Esophagus muscularis mucosa (tissue), 4 donors: ENCODE results near the gene UROC1. TPM values are rescaled to one million over a fixed set of nuclear protein-coding genes. Genes with fewer than 3 reads are reported as not detected.
A peak's percentile ranks its signal among the peaks of the same experiment; 100 is the strongest.

ENCODE experiments used
- DNase-seq: peaks from one replicate; pipeline ENCODE4 v3.0.0-alpha.2; 2017; ENCODE audit errors: extremely low spot score
- H3K27ac ChIP-seq, 4 donors: fragments of 200-600 bp; sonication (generic); replicated peaks in 1 of 4; 1 replicate in 3 of 4; 2 replicates in 1 of 4; pipeline ENCODE4 v1.5.1; 2016 to 2019; ENCODE audit warnings: mild to moderate bottlenecking in 1 of 4
- H3K27me3 ChIP-seq, 4 donors: fragments of 200-600 bp; sonication (generic); one replicate each; pipeline versions ENCODE4 v1.5.1 to v1.6.0; 2016 to 2019
- H3K36me3 ChIP-seq, 4 donors: fragments of 200-600 bp; sonication (generic); one replicate each; pipeline ENCODE4 v1.5.1; 2016 to 2019
- H3K4me1 ChIP-seq, 4 donors: fragments of 200-600 bp; sonication (generic); one replicate each; pipeline ENCODE4 v1.5.1; 2016 to 2019
- H3K4me3 ChIP-seq, 4 donors: fragments of 200-600 bp; sonication (generic); 1 replicate in 2 of 4; 2 replicates in 2 of 4; pipeline ENCODE4 v1.5.1; 2016 to 2019; ENCODE audit warnings: mild to moderate bottlenecking in 4 of 4, moderate library complexity in 1 of 4
- H3K9me3 ChIP-seq, 4 donors: fragments of 200-600 bp; sonication (generic); 1 replicate in 3 of 4; 2 replicates in 1 of 4; pipeline ENCODE4 v1.5.1; 2016 to 2019
- CTCF ChIP-seq, 3 experiments: fragments of 200-600 bp in 2 of 3; fragments of 450-650 bp in 1 of 3; sonication (generic) in 2 of 3; IDR thresholded peaks; one replicate each; pipeline ENCODE4 v1.5.1; 2017 to 2019; ENCODE audit warnings: antibody characterized with exemption in 3 of 3, mild to moderate bottlenecking in 2 of 3, moderate library complexity in 1 of 3
- EP300 ChIP-seq: sonication (generic); formaldehyde crosslinking; IDR thresholded peaks from one replicate; pipeline ENCODE4 v1.6.1; 2017; ENCODE audit warnings: antibody characterized with exemption
- POLR2A ChIP-seq: fragments of 450-650 bp; IDR thresholded peaks from one replicate; pipeline ENCODE4 v1.6.1; 2017; ENCODE audit warnings: antibody characterized with exemption, moderate library complexity, mild to moderate bottlenecking, low read depth
- POLR2AphosphoS5 ChIP-seq, 2 donors: sonication (generic); formaldehyde crosslinking; IDR thresholded peaks; one replicate each; pipeline ENCODE4 v1.6.1; 2017; ENCODE audit warnings: antibody characterized with exemption in 2 of 2
- WGBS: methylation state at CpG from one replicate; pipeline ENCODE4 v1.1.5; 2018; 5-methylcytosine and 5-hydroxymethylcytosine counted together
- intact Hi-C: fragments of 100-400 bp; cut with DNase I; formaldehyde crosslinking; loops from one replicate; pipeline ENCODE4 v1.15.1; 2023
- total RNA-seq, 4 donors: library from RNA; depleted of rRNA; stranded (reverse); fragments of >200 nt; gene quantifications; one replicate each; pipeline versions ENCODE4 v1.1.0 to v1.2.1, GENCODE V29; 2016

UROC1 gene
- total RNA-seq, 4 donors from 2014 or later, result not detected

- H3K4me3 ChIP-seq, result no peak overlapping the region
- H3K4me1 ChIP-seq, result peaks cover 3 to 23% (median 18%) of the 10 kb centered on the region in 4 donors
- H3K27me3 ChIP-seq, result peaks cover 0 to 38% (median 8%) of the 10 kb centered on the region in 4 donors
- intact Hi-C loops, result no loop called here
- DNase-seq, result no peak
- H3K36me3 ChIP-seq, result no peaks in the 10 kb centered on the region
- WGBS, result 79% methylated on average over 6 of the region's 7 CpGs
- no peaks in the 10 kb centered on the region for H3K9me3 ChIP-seq
- no peak overlapping the region for H3K27ac ChIP-seq
- TF ChIP-seq CTCF (IDR thresholded peaks at IDR 0.05) (no peak), EP300 (no peak), POLR2AphosphoS5 (IDR thresholded peaks at IDR 0.05) (no peak), POLR2A (no peak)
Measured at GRCh38 chr3:126526668-126527005, 9.1 kb upstream of the UROC1 start.

- TF ChIP-seq POLR2A (no peak), CTCF (IDR thresholded peaks at IDR 0.05) (no peak), POLR2AphosphoS5 (IDR thresholded peaks at IDR 0.05) (no peak), EP300 (no peak)
- DNase-seq, result no peak
Measured at GRCh38 chr3:126525853-126526667, 8.5 kb upstream of the UROC1 start.

GRCh38 chr3:126525091-126525852, 7.7 kb upstream of the UROC1 start:
- Histone ChIP-seq H3K27me3 (peaks cover 0 to 38% (median 8%) of the 10 kb centered on the region in 4 donors), H3K36me3 (no peaks in the 10 kb centered on the region), H3K4me1 (peaks cover 3 to 23% (median 18%) of the 10 kb centered on the region in 4 donors), H3K27ac (no peak overlapping the region), H3K4me3 (no peak overlapping the region), H3K9me3 (no peaks in the 10 kb centered on the region)
- TF ChIP-seq POLR2AphosphoS5 (IDR thresholded peaks at IDR 0.05) (no peak), CTCF (IDR thresholded peaks at IDR 0.05) (no peak), EP300 (no peak), POLR2A (no peak)
- 76% methylated on average over 10 of the region's 12 CpGs for WGBS
- intact Hi-C loops, result no loop called here
- DNase-seq, result no peak

More at GRCh38 chr3:126525853-126526667, 8.5 kb upstream of the UROC1 start:
- Histone ChIP-seq H3K9me3 (no peaks in the 10 kb centered on the region), H3K27me3 (peaks cover 0 to 38% (median 8%) of the 10 kb centered on the region in 4 donors), H3K27ac (no peak overlapping the region), H3K4me3 (no peak overlapping the region), H3K4me1 (peaks cover 3 to 23% (median 18%) of the 10 kb centered on the region in 4 donors), H3K36me3 (no peaks in the 10 kb centered on the region)
- 95% methylated on average over 6 of the region's 8 CpGs for WGBS
- intact Hi-C loops, result no loop called here

GRCh38 chr3:126524429-126524988, 6.9 kb upstream of the UROC1 start:
- DNase-seq, result no peak
- H3K4me3 ChIP-seq, result peak overlapping the region; percentile 43 to 56 (median 48)
- WGBS, result no CpG with 5 or more reads among the region's 31 CpGs

More at GRCh38 chr3:126524429-126524988, 6.9 kb upstream of the UROC1 start:
- H3K4me1 ChIP-seq, result peaks cover 3 to 23% (median 18%) of the 10 kb centered on the region in 4 donors
- intact Hi-C loops, result no loop called here
- H3K27me3 ChIP-seq, result peaks cover 0 to 38% (median 8%) of the 10 kb centered on the region in 4 donors
- H3K36me3 ChIP-seq, result no peaks in the 10 kb centered on the region
- TF ChIP-seq EP300, result no peak
- no peak for TF ChIP-seq CTCF (IDR thresholded peaks at IDR 0.05)
- no peak for TF ChIP-seq POLR2A
- no peak for TF ChIP-seq POLR2AphosphoS5 (IDR thresholded peaks at IDR 0.05)
- no peak overlapping the region for H3K27ac ChIP-seq
- no peaks in the 10 kb centered on the region for H3K9me3 ChIP-seq
